Ovary (tissue), 3 donors: Measurements from ENCODE around the gene CBX7.

Experiments
- EP300 ChIP-seq: sonication (generic); formaldehyde crosslinking; IDR thresholded peaks from one replicate; pipeline ENCODE4 v1.6.1; 2017; ENCODE audit warnings: antibody characterized with exemption
- POLR2A ChIP-seq: fragments of 450-650 bp; IDR thresholded peaks from one replicate; pipeline ENCODE4 v1.6.1; 2017; ENCODE audit warnings: antibody characterized with exemption, mild to moderate bottlenecking, moderate library complexity
- TF ChIP-seq, protein P1 (sequence below), 3 donors: fragments of 450-650 bp in 2 of 3; fragments of 200-600 bp in 1 of 3; IDR thresholded peaks; one replicate each; pipeline versions ENCODE4 v1.5.1 to v1.8.0; 2016 to 2022; ENCODE audit warnings: antibody characterized with exemption in 3 of 3, mild to moderate bottlenecking in 1 of 3
- donor health status: DM: no; HTN: no; CAD: no.

GRCh38 chr22:39115977-39116621 lies 36.4 kb downstream of the CBX7 start:
- TF ChIP-seq POLR2A: no peak
- TF ChIP-seq, protein P1, sequence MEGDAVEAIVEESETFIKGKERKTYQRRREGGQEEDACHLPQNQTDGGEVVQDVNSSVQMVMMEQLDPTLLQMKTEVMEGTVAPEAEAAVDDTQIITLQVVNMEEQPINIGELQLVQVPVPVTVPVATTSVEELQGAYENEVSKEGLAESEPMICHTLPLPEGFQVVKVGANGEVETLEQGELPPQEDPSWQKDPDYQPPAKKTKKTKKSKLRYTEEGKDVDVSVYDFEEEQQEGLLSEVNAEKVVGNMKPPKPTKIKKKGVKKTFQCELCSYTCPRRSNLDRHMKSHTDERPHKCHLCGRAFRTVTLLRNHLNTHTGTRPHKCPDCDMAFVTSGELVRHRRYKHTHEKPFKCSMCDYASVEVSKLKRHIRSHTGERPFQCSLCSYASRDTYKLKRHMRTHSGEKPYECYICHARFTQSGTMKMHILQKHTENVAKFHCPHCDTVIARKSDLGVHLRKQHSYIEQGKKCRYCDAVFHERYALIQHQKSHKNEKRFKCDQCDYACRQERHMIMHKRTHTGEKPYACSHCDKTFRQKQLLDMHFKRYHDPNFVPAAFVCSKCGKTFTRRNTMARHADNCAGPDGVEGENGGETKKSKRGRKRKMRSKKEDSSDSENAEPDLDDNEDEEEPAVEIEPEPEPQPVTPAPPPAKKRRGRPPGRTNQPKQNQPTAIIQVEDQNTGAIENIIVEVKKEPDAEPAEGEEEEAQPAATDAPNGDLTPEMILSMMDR (IDR thresholded peaks at IDR 0.05): no peak
- TF ChIP-seq EP300: no peak
